ENCODE data around the gene LRRC74B. TPM values are rescaled to one million over a fixed set of nuclear protein-coding genes. Genes with fewer than 3 reads are reported as not detected.

Gene LRRC74B
- polyA plus RNA-seq, 2 of the 4 experiments (the other 2 are of a cell fraction): 0.08 to 0.10 TPM

DNA sequence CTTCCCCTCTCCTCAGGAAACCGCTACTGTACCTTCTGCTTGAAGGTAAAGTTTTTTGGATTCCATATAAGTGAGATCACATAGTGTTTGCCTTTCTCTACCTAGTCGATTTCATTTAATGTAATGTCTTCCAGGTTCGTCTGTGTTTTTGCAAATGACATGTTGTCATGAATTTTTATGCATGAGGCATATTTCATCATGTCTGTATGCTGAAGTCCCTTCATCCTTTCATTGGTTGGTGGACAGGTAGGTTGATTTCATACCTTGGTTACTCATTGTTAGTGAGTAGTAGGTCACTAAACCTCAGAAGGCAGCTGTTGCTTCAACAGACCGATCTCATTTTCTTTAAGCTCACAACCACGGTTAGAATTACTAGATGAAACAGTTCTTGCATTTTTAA is 60.3 kb downstream of the LRRC74B start:
- POLR2A ChIA-PET: no interaction called here
- H3K9me3 ChIP-seq: no peaks in the 10 kb centered on the region
- DNase-seq (ENCODE audit: low read depth in 1 of 2, low spot score in 1 of 2) (no peak), FAIRE-seq (no peak), ATAC-seq (no peak)
- no peak for TF ChIP-seq FOSB (CRISPR knock-in tag; IDR thresholded peaks at IDR 0.05)
- TF ChIP-seq JUN (IDR thresholded peaks at IDR 0.05): no peak
- no peak for TF ChIP-seq POLR2AphosphoS2 (conservative IDR thresholded peaks at IDR 0.05; ENCODE audit: low read length)
- no peak for TF ChIP-seq NPAS2 (CRISPR knock-in tag; IDR thresholded peaks at IDR 0.05; ENCODE audit: borderline replicate concordance)
- TF ChIP-seq MYC (IDR thresholded peaks at IDR 0.05; ENCODE audit: borderline replicate concordance, low read length): no peak
- TF ChIP-seq USF2 (IDR thresholded peaks at IDR 0.05): no peak
- WGBS (ENCODE audit: missing lambda C conversion rate): 65% methylated on average over 5 of the region's 5 CpGs
- H3K4me3 ChIP-seq: no peak overlapping the region
- peak overlapping the region; percentile 14; the same call in 1 of the 3 replicates for H3K4me2 ChIP-seq
- peaks cover 41% of the 10 kb centered on the region for H3K4me1 ChIP-seq
- CTCF ChIA-PET: no interaction called here
- H3K27ac ChIP-seq: no peak overlapping the region

DNA sequence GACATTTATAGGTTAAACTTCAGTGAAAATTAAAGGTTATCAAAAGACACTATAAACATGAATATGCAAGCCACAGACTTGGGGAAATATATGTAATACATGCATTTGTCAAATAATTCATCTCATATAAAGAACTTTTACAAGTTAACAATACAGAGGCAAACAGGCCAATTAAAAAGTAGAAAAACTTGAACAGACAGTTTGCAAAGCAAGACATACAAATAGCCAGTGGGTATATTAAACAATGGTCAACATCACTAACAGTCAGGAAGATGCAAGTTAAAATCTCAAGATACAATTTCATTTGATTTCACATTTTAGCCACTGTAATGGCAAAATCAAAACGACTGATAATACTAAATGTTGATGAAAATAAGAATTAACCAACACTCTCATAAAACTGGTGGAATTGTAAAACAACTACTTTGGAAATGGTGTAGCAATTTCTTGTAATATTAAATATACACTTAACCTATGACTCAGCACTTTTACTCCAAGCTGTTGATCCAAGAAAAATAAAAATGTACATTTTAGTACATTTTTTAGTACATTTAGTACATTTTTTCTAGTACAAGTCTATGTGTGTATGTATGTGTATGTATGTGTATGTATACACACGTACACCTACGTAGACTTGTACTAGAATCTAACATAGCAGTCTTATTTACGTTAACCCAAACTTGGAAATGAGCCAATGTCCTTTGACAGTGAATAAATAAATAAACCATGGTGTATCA is 62.8 kb downstream of the LRRC74B start:
- H3K9me3 ChIP-seq: no peaks in the 10 kb centered on the region
- no peak for ATAC-seq
- H3K27ac ChIP-seq: peak overlapping the region; percentile 56 to 68; a peak in 3 of 6 replicates
- TF ChIP-seq MAFK (IDR thresholded peaks at IDR 0.05; ENCODE audit: partially characterized antibody): peak; percentile 98
- TF ChIP-seq FOSL2 (IDR thresholded peaks at IDR 0.05): no peak
- TF ChIP-seq FOSL2 (CRISPR knock-in tag; IDR thresholded peaks at IDR 0.05): 0 out of 2 replicates have a peak, but pooled peaks have one; percentile 4
- TF ChIP-seq NFE2L2 (conservative IDR thresholded peaks at IDR 0.05; ENCODE audit: low read length): peak; percentile 91
- no peak for TF ChIP-seq TFCP2L1 (CRISPR knock-in tag; IDR thresholded peaks at IDR 0.05)
- no peak for TF ChIP-seq KDM1A (IDR thresholded peaks at IDR 0.05; ENCODE audit: low read depth)
- POLR2A ChIA-PET: no interaction called here
- no peak for FAIRE-seq
- H3K4me3 ChIP-seq: no peak overlapping the region
- CTCF ChIA-PET: no interaction called here
- H3K4me2 ChIP-seq: peak overlapping the region; percentile 41
- peak in 1 of 2 experiments; percentile 13 for DNase-seq (ENCODE audit: low read depth in 1 of 2, low spot score in 1 of 2)
- WGBS (ENCODE audit: missing lambda C conversion rate): 39% methylated on average over 4 of the region's 4 CpGs
- H3K4me1 ChIP-seq: peaks cover 20% of the 10 kb centered on the region

Small RNAs within 50 kb of the gene (small RNA-seq; reads per million reads assigned to genes)
- gene MIR649: 0 reads per million in 6 experiments

Other genes with a start within 250 kb of the LRRC74B start
- 14.4 and 22.6 TPM in 2 replicates for gene PI4KA, start 187.1 kb upstream of the LRRC74B start, polyA plus RNA-seq (2011; rRNA removed)
- gene PI4KA, start 187.1 kb upstream of the LRRC74B start, polyA plus RNA-seq (2017; fragmentation: RNase III; extraction: RNeasy Plus Mini Kit Qiagen cat#74134 plus additional on column Dnase treatment): 20.6 to 21.9 TPM (median 21.3 TPM) in 3 replicates
- gene SNAP29, start 186.9 kb upstream of the LRRC74B start, polyA plus RNA-seq (2011; rRNA removed): 20.1 and 23.4 TPM in 2 replicates
- 13.4 to 14.2 TPM (median 13.8 TPM) in 3 replicates for gene SNAP29, start 186.9 kb upstream of the LRRC74B start, polyA plus RNA-seq (2017; fragmentation: RNase III; extraction: RNeasy Plus Mini Kit Qiagen cat#74134 plus additional on column Dnase treatment)
- gene CRKL, start 128.5 kb upstream of the LRRC74B start, polyA plus RNA-seq (2011; rRNA removed): 21.4 and 28.9 TPM in 2 replicates
- gene CRKL, start 128.5 kb upstream of the LRRC74B start, polyA plus RNA-seq (2017; fragmentation: RNase III; extraction: RNeasy Plus Mini Kit Qiagen cat#74134 plus additional on column Dnase treatment): 20.6 to 22.8 TPM (median 22.2 TPM) in 3 replicates
- 1.2 and 1.4 TPM in 2 replicates for gene AIFM3, start 78.7 kb upstream of the LRRC74B start, polyA plus RNA-seq (2011; rRNA removed)
- gene AIFM3, start 78.7 kb upstream of the LRRC74B start, polyA plus RNA-seq (2017; fragmentation: RNase III; extraction: RNeasy Plus Mini Kit Qiagen cat#74134 plus additional on column Dnase treatment): 2.3 to 4.0 TPM (median 3.6 TPM) in 3 replicates
- gene LZTR1, start 63.6 kb upstream of the LRRC74B start, polyA plus RNA-seq (2011; rRNA removed): 14.1 and 14.4 TPM in 2 replicates
- 22.3 to 23.5 TPM (median 22.6 TPM) in 3 replicates for gene LZTR1, start 63.6 kb upstream of the LRRC74B start, polyA plus RNA-seq (2017; fragmentation: RNase III; extraction: RNeasy Plus Mini Kit Qiagen cat#74134 plus additional on column Dnase treatment)
- 15.5 and 15.9 TPM in 2 replicates for gene THAP7, start 43.8 kb upstream of the LRRC74B start, polyA plus RNA-seq (2011; rRNA removed)
- gene THAP7, start 43.8 kb upstream of the LRRC74B start, polyA plus RNA-seq (2017; fragmentation: RNase III; extraction: RNeasy Plus Mini Kit Qiagen cat#74134 plus additional on column Dnase treatment): 18.4 to 22.7 TPM (median 19.7 TPM) in 3 replicates
- gene P2RX6, start 30.8 kb upstream of the LRRC74B start, polyA plus RNA-seq (2011; rRNA removed): 0.62 and 0.67 TPM in 2 replicates
- gene P2RX6, start 30.8 kb upstream of the LRRC74B start, polyA plus RNA-seq (2017; fragmentation: RNase III; extraction: RNeasy Plus Mini Kit Qiagen cat#74134 plus additional on column Dnase treatment): 0.92 to 1.6 TPM (median 1.1 TPM) in 3 replicates
- gene SLC7A4, start 13.4 kb upstream of the LRRC74B start, polyA plus RNA-seq (2011; rRNA removed): not detected in 2 replicates
- gene SLC7A4, start 13.4 kb upstream of the LRRC74B start, polyA plus RNA-seq (2017; fragmentation: RNase III; extraction: RNeasy Plus Mini Kit Qiagen cat#74134 plus additional on column Dnase treatment): not detected in 3 replicates